ENCODE results near the gene ERGIC1.

DNA sequence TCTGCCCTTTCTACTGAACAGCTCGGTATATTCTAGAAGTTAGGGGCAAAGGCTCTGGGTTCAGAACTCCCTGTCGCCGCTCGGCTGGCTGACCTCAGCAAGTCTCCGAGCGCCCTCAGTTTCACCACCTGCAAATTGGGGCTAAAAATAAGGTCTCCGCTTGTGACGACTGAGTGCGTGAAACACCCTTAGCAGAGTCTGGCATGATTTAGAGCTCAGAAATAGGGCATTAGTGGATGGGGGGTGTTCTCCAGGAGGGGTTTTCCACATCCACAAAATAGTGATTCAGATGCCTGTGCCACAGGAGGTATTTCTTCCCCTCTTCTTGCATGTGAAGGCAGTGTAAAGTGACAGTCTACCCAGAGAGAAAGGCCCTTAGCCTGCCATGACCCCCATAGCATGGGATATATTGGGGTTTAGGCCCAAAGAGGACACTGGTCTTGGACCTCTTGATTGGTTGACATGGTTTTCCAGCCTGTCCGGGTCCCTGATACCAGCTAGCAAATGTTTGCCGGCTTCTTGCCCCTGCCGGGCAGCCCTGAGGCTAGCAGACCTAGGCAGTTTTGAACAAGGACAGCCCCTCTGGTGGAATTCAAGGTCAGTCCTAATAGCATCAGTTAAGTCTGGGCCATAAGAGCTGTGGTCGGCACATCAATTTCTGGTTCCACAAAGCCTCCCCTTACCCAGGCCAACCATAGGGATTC is 1.4 kb downstream of the ERGIC1 start:
- TF ChIP-seq CTCF (IDR thresholded peaks at IDR 0.05) (no peak), POLR2A (IDR thresholded peaks at IDR 0.05) (no peak)

Data from stomach (tissue), 4 donors.